ENCODE data around the gene CD1D.
A peak's percentile ranks its signal among the peaks of the same experiment; 100 is the strongest.
"Not testable (repeated sequence)": the region's sequence is repeated elsewhere in the genome, so short reads cannot be mapped to it uniquely, and the experiment has no call there.

Gene CD1D

DNA sequence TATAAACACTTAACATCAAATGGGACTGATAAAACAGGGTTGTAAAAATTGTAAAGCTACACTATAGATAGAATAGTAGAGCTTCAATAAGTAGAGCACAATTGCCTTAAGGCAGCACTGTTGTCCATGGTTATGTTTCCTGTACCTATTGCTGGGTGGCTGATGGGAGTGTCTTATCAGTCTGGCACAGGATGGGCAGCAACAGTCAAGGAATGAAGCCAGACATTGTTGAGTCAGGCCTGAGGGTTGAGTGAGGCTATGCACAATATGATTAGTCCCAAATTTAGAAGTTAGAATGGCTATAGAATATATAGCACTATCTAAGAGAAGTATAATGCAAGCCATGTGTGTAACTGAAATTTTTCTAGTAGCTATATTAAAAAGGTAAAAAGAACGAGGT is 25.0 kb upstream of the CD1D start:
- H3K9me3 Mint-ChIP-seq: no peaks in the 10 kb centered on the region
- no peak overlapping the region for H3K4me3 Mint-ChIP-seq
- ATAC-seq (no peak), DNase-seq (ENCODE audit: low spot score in 2 of 2) (no peak)
- H3K36me3 Mint-ChIP-seq: no peaks in the 10 kb centered on the region
- peaks cover 3% of the 10 kb centered on the region for H3K4me1 Mint-ChIP-seq
- H3K27ac Mint-ChIP-seq: no peak overlapping the region

- Mint-ChIP-seq H3K36me3 (no peaks in the 10 kb centered on the region), H3K9me3 (no peaks in the 10 kb centered on the region), H3K4me1 (no peaks in the 10 kb centered on the region), H3K27ac (no peak overlapping the region), H3K4me3 (no peak overlapping the region)
- ATAC-seq (no peak), DNase-seq (ENCODE audit: low spot score in 2 of 2) (no peak)
Observed at GRCh38 chr1:158159597-158159996, 21.1 kb upstream of the CD1D start.

- Mint-ChIP-seq H3K4me1 (no peaks in the 10 kb centered on the region), H3K27ac (no peak overlapping the region), H3K36me3 (no peaks in the 10 kb centered on the region), H3K4me3 (no peak overlapping the region), H3K9me3 (no peaks in the 10 kb centered on the region)
- no peak for DNase-seq (ENCODE audit: low spot score in 2 of 2)
- no peak for ATAC-seq
Observed at GRCh38 chr1:158161446-158161845, 19.2 kb upstream of the CD1D start.

- no peak overlapping the region for H3K27ac Mint-ChIP-seq
- H3K9me3 Mint-ChIP-seq: no peaks in the 10 kb centered on the region
- H3K4me3 Mint-ChIP-seq: no peak overlapping the region
- no peak for DNase-seq (ENCODE audit: low spot score in 2 of 2)
- H3K36me3 Mint-ChIP-seq: no peaks in the 10 kb centered on the region
- no peak for ATAC-seq
- no peaks in the 10 kb centered on the region for H3K4me1 Mint-ChIP-seq
Observed at GRCh38 chr1:158163000-158163947, 17.4 kb upstream of the CD1D start.

DNA sequence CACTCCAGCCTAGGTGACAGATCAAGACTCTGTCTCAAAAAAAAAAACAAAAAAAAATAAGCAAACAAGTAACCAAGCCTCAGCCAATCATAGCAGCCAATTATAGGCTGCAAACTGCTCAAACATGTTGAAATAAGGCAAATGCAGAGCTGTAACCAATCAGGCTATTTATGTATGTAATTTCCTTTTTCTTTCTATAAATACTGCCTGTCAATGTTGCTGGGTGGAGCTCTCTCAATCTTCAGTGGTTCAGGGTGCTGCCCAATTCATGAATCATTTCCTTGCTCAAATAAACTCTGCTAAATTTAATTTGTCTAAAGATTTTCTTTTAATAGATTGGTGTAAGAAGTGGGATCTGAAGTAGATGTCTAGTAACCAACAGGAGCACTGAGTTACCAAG is 11.6 kb upstream of the CD1D start:
- ATAC-seq (no peak), DNase-seq (ENCODE audit: low spot score in 2 of 2) (no peak)
- Mint-ChIP-seq H3K4me1 (no peaks in the 10 kb centered on the region), H3K4me3 (no peak overlapping the region), H3K9me3 (no peaks in the 10 kb centered on the region), H3K27ac (no peak overlapping the region), H3K36me3 (no peaks in the 10 kb centered on the region)

- DNase-seq (ENCODE audit: low spot score in 2 of 2); H3K4me3 Mint-ChIP-seq; ATAC-seq; H3K27ac Mint-ChIP-seq; H3K36me3 Mint-ChIP-seq; H3K9me3 Mint-ChIP-seq: not testable (repeated sequence)
- H3K4me1 Mint-ChIP-seq: peaks cover 12% of the 10 kb centered on the region
Observed at GRCh38 chr1:158175915-158176314, 4.8 kb upstream of the CD1D start.

DNA sequence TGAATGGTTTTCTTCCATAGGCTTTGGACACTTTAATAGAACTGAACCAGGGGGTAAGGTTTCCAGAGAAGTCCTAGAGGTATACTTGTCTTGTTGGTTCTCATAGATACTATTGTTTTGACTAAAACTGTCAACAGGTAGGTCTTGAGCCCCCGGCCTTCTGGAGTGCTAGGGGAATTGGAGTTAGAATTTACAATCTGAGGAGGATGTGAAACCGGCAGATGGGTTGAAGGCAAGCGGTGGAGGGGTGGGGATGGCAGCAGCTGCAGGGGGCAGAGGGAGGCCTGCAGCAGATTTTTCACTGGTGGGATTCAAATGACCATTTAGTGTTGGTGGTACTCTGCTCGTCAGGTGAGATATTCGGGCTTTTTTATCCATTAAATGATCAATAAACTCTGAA is 4.3 kb upstream of the CD1D start:
- no peaks in the 10 kb centered on the region for H3K9me3 Mint-ChIP-seq
- no peak overlapping the region for H3K4me3 Mint-ChIP-seq
- ATAC-seq: no peak
- H3K4me1 Mint-ChIP-seq: peaks cover 16% of the 10 kb centered on the region
- DNase-seq (ENCODE audit: low spot score in 2 of 2): no peak
- H3K36me3 Mint-ChIP-seq: no peaks in the 10 kb centered on the region
- no peak overlapping the region for H3K27ac Mint-ChIP-seq

- H3K4me3 Mint-ChIP-seq; H3K9me3 Mint-ChIP-seq; H3K36me3 Mint-ChIP-seq; H3K27ac Mint-ChIP-seq; DNase-seq (ENCODE audit: low spot score in 2 of 2); ATAC-seq: not testable (repeated sequence)
- H3K4me1 Mint-ChIP-seq: peaks cover 23% of the 10 kb centered on the region
Observed at GRCh38 chr1:158176849-158177699, 3.6 kb upstream of the CD1D start.

- no peak overlapping the region for H3K27ac Mint-ChIP-seq
- no peaks in the 10 kb centered on the region for H3K36me3 Mint-ChIP-seq
- ATAC-seq (peak; percentile 81), DNase-seq (ENCODE audit: low spot score in 2 of 2) (peak in 1 of 2 donors; percentile 54)
- H3K4me3 Mint-ChIP-seq: no peak overlapping the region
- peaks cover 24% of the 10 kb centered on the region for H3K4me1 Mint-ChIP-seq
- no peaks in the 10 kb centered on the region for H3K9me3 Mint-ChIP-seq
Observed at GRCh38 chr1:158177700-158178450, 2.8 kb upstream of the CD1D start.

DNA sequence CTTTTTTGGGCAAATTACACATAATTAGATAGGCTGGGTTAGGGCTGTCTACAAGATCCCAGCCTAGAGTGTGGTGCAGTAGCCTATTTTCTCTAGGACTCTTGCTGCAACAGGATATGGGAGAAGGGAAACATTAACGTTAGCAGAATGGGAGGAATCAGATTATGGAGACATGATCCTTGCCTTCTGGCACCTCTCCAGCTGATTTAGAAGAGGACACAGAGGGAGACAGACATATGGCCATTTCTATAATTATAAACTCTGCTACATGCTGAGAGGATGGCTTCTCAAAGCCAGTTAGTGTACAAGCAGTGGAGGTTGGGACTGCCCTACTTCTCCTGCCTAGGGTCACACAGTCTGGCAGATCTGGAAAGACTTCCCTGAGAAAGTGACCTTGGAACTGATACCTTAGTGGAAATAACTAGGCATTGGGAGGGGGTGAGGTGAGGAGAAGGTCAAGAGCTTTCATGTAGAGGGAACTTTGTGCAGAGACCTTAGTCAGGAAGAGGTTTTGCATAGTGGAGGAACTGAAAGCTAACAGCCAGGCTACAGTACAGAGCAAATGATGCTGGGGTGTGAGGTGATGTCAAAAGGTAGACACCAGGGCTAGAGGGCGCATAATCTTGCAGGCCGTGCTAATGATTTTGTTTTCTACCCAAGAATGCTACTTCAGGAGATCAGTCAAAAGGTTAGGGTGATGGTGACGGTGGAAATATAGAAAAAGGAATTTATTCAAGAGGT is 1.2 kb upstream of the CD1D start:
- Mint-ChIP-seq H3K27ac (no peak overlapping the region), H3K9me3 (no peaks in the 10 kb centered on the region), H3K36me3 (no peaks in the 10 kb centered on the region), H3K4me1 (peaks cover 24% of the 10 kb centered on the region), H3K4me3 (peak overlapping the region; percentile 64)
- no peak for ATAC-seq
- DNase-seq (ENCODE audit: low spot score in 2 of 2): no peak

- H3K4me3 Mint-ChIP-seq: peak overlapping the region; percentile 64
- H3K36me3 Mint-ChIP-seq: no peaks in the 10 kb centered on the region
- no peak overlapping the region for H3K27ac Mint-ChIP-seq
- H3K4me1 Mint-ChIP-seq: peaks cover 24% of the 10 kb centered on the region
- ATAC-seq (no peak), DNase-seq (ENCODE audit: low spot score in 2 of 2) (no peak)
- no peaks in the 10 kb centered on the region for H3K9me3 Mint-ChIP-seq
Observed at GRCh38 chr1:158181577-158181922, 855 bp downstream of the CD1D start.

GRCh38 chr1:158185770-158186169 is 5.1 kb downstream of the CD1D start:
- Mint-ChIP-seq H3K9me3 (no peaks in the 10 kb centered on the region), H3K36me3 (no peaks in the 10 kb centered on the region), H3K4me3 (no peak overlapping the region), H3K27ac (no peak overlapping the region), H3K4me1 (peaks cover 14% of the 10 kb centered on the region)
- ATAC-seq (no peak), DNase-seq (ENCODE audit: low spot score in 2 of 2) (no peak)

DNA sequence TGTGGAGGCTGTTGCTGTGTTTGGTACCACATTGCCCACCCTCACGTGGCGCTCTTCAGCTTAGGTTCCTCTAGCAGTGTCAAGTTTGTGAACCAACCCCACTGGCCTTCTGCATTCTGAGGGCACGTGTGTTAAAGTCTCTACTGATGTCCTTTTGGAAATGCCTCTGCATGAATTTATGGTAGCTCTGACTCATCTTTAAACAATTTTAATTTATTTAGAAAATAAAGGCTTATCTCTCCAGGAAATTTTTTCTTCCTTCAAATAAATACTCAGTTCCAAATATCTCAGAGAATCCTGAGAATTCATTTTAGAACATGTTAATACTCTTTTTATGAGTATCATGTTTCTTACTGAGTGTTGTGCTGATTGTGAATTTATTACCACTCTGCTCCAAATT is 5.5 kb downstream of the CD1D start:
- Mint-ChIP-seq H3K27ac (no peak overlapping the region), H3K9me3 (no peaks in the 10 kb centered on the region), H3K36me3 (no peaks in the 10 kb centered on the region), H3K4me3 (no peak overlapping the region), H3K4me1 (peaks cover 10% of the 10 kb centered on the region)
- DNase-seq (ENCODE audit: low spot score in 2 of 2) (no peak), ATAC-seq (no peak)

GRCh38 chr1:158188611-158189010 is 7.9 kb downstream of the CD1D start:
- Mint-ChIP-seq H3K36me3 (no peaks in the 10 kb centered on the region), H3K9me3 (no peaks in the 10 kb centered on the region), H3K4me3 (no peak overlapping the region), H3K4me1 (no peaks in the 10 kb centered on the region), H3K27ac (no peak overlapping the region)
- DNase-seq (ENCODE audit: low spot score in 2 of 2) (no peak), ATAC-seq (no peak)

DNA sequence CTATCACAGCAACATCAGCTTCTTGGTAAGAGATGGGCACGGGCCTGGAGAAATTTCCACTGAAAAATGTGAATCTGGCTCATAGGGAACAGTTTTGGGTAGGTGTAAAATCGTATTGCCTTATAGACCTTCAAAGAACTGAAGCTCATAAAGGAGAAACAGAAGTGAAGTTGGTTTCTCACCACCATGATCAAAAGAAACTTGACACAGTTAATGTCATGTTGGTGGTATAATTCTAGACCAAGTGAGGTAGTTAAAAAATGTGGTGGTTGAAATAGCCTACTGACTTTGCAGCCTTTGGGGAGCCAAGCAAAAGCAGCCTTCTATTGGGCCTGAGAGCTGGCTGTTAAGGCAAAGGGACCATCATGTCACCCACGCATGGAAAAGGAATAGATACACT is 8.9 kb downstream of the CD1D start:
- ATAC-seq (no peak), DNase-seq (ENCODE audit: low spot score in 2 of 2) (no peak)
- H3K4me3 Mint-ChIP-seq: no peak overlapping the region
- no peak overlapping the region for H3K27ac Mint-ChIP-seq
- H3K4me1 Mint-ChIP-seq: no peaks in the 10 kb centered on the region
- no peaks in the 10 kb centered on the region for H3K36me3 Mint-ChIP-seq
- no peaks in the 10 kb centered on the region for H3K9me3 Mint-ChIP-seq
